ENCODE data around the gene TCERG1.

TCERG1 gene

DNA sequence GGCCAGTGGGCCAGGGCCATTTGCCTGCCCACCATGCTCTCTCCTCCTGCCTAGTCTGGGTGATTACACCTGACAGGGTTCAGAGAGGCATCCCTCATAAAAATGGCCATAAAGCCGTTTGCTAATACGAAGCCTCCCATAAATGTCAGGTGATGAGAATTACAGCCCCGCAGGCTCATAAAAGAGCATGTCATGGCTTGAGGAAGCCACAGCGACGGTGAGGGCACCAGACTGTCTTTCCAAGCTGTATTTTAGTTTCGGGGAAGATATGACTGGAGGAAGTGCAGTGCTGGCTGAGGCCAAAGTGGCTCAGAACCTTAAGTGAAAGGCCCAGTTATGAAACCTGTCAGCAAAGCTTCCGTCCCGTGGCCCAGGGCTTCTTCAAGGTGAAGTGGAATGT lies 18.5 kb upstream of the TCERG1 start:
- TF ChIP-seq, protein P1, sequence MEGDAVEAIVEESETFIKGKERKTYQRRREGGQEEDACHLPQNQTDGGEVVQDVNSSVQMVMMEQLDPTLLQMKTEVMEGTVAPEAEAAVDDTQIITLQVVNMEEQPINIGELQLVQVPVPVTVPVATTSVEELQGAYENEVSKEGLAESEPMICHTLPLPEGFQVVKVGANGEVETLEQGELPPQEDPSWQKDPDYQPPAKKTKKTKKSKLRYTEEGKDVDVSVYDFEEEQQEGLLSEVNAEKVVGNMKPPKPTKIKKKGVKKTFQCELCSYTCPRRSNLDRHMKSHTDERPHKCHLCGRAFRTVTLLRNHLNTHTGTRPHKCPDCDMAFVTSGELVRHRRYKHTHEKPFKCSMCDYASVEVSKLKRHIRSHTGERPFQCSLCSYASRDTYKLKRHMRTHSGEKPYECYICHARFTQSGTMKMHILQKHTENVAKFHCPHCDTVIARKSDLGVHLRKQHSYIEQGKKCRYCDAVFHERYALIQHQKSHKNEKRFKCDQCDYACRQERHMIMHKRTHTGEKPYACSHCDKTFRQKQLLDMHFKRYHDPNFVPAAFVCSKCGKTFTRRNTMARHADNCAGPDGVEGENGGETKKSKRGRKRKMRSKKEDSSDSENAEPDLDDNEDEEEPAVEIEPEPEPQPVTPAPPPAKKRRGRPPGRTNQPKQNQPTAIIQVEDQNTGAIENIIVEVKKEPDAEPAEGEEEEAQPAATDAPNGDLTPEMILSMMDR (conservative IDR thresholded peaks at IDR 0.05; ENCODE audit: low read length), result no peak
- DNase-seq (ENCODE audit: low read depth), result no peak
- H3K4me3 ChIP-seq (ENCODE audit: low read length), result no peak overlapping the region

DNA sequence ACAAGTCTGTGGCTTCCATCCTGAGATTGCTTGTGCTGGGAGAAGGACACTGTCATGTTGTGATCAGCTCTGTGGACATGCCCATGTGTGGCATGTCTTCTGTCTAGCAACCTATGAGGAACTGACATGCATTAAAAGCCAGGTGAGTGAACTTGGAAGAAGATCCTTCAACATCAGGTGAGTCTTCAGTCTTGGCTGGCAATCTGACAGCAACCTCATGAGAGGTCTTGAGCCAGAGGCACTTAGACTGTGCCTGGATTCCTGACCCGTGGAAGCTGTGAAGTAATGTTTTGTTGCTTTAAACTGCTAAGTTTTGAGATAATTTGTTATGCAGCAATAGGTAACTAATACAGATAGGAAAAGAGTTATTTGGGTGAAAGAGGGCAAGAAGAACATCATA lies 6.8 kb upstream of the TCERG1 start:
- TF ChIP-seq, protein P1 (conservative IDR thresholded peaks at IDR 0.05; ENCODE audit: low read length), result no peak
- no peak overlapping the region for H3K4me3 ChIP-seq (ENCODE audit: low read length)
- no peak for DNase-seq (ENCODE audit: low read depth)

DNA sequence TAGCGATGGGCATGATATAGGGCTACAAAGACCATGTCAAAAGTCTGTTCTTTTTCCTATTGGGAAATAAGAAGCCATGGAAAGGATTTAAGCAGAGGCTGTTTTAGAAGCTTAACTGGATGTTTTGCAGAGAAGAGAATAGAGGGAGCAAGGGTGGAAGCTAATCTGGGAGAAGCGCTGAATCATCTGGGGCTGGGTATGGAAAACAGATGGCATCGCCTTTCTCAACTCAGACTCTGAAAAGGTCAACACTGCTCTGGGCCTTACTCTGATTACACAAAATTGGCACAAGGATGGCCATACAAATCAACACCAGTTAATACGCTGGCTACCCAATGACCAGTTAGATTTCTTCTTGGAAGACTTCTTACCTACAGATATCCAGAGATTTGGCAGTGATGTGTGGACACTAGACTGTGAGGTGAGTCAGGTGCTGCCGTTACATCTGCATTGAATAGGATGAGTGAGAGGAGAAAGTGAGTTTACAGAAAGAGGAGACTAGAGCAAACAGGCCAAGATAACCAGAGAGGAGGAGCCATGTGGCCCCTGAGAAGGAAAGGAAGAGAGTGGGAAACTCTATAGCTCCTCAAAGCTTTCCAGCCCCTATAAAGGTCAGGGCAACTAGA lies 6.2 kb upstream of the TCERG1 start:
- no peak overlapping the region for H3K4me3 ChIP-seq (ENCODE audit: low read length)
- DNase-seq (ENCODE audit: low read depth), result peak; percentile 49
- TF ChIP-seq, protein P1 (conservative IDR thresholded peaks at IDR 0.05; ENCODE audit: low read length), result no peak

DNA sequence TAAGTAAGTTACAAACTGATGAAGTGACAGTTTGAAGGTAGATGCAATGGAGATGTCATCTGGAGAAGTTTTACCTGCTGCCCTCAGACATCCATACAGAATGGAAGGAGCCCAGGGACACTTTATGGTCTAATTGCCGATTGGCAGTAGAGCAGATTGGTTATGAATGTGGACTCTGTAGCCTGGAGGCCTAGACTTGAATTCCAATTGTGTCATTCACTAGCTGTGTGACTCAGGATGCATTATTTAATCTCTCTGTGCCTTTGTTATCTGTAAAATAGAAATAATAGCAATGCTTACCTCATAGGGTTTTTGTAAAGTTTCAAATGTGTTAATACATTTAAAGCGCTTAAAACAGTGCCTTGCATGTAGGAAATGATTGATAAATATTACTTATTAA lies 5.2 kb upstream of the TCERG1 start:
- no peak overlapping the region for H3K4me3 ChIP-seq (ENCODE audit: low read length)
- DNase-seq (ENCODE audit: low read depth), result no peak
- TF ChIP-seq, protein P1 (conservative IDR thresholded peaks at IDR 0.05; ENCODE audit: low read length), result no peak

DNA sequence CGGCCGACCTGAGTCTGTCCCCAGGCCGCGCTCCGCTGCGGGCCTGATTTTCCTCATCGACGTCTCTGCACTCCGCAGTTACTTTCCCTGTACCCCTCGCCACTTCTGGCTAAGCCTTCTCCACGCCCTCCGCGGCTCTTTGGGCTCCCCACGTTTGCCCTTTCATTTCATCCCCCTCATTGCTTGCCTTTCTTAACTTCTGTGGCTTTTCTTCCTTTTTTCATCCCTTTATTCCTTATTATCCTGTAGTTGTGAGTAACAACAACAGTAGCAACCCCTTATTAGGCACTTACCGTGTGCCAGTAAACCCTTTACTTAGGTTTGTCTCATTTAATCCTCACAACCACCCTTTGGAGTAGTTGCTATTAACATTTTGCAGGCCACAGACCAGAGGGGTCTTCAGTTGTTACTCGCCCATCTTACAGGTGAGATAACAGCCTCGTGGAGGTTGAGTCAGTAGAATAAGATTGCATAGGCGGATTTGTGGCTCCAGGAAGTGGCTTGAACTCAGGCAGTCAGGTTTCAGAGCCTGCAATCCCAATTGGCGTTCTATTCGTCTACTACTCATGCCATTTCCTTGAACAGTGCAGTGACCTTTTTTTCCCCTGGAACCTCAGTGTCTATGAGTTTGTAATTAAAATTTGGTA lies 724 bp downstream of the TCERG1 start:
- peak; percentile 43 for DNase-seq (ENCODE audit: low read depth)
- TF ChIP-seq, protein P1 (conservative IDR thresholded peaks at IDR 0.05; ENCODE audit: low read length), result no peak
- H3K4me3 ChIP-seq (ENCODE audit: low read length), result peak overlapping the region; percentile 95

DNA sequence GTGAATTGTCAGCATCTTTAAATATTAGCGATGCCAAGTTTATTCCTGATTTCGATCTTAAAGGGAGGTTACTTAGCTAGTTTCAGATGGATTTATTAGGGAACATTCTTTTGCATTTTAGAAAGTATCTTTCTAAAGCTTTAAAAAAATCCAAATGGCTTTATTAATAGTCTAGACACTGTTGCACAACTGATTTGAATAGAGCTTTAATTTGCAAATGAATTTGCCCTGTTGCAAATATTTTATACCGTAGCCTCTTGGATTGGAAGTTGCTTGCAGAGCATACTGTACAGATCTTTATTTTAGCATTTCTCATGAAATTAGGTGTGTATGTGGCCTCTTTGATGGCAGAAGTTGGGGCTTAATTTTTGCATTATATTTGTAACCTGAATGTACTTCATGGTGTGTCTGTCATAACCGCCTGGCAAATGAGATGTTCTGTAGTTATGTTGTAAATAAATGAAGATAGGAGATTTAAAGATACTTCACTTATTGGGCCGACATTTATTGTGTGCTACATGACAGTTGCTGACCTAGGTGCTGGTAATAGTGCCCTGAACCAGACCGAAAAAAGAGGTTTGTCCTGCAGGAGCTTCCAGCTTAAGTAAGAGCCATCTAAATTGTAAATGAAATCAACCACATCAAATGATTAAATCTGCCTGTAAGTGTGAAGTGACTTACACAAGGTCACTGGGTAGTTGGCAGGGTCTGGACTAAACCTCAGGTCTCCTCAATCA lies 1.8 kb downstream of the TCERG1 start:
- DNase-seq (ENCODE audit: low read depth), result no peak
- peak overlapping the region; percentile 95; the same call in 1 of the 2 replicates for H3K4me3 ChIP-seq (ENCODE audit: low read length)
- TF ChIP-seq, protein P1 (conservative IDR thresholded peaks at IDR 0.05; ENCODE audit: low read length), result no peak

Measured in AG10803 (cell line).